Neural cell (in vitro differentiated cells): ENCODE results near the gene TSPAN15.

Experiments used
- CTCF ChIP-seq: fragments of 450-650 bp; IDR thresholded peaks from 2 replicates; pipeline ENCODE4 v1.5.1; 2014; ENCODE audit warnings: antibody characterized with exemption, mild to moderate bottlenecking, moderate library complexity; ENCODE audit not compliant: poor library complexity, severe bottlenecking
- POLR2AphosphoS5 ChIP-seq: IDR thresholded peaks from 2 replicates; pipeline ENCODE4 v1.6.1; 2012
- TAF1 ChIP-seq: IDR thresholded peaks from 2 replicates; pipeline ENCODE4 v1.6.1; 2012; ENCODE audit warnings: low read depth

- TF ChIP-seq CTCF (no peak), POLR2AphosphoS5 (no peak), TAF1 (no peak)
Observed at GRCh38 chr10:69425511-69426298, 25.6 kb upstream of the TSPAN15 start.
